HG03095 (cell line): ENCODE results near the gene ZBTB7C.

Experiments
- ATAC-seq: cut with Tn5 transposase; IDR thresholded peaks from one replicate; pipeline ENCODE4 v1.9.1; 2021; ENCODE audit warnings: moderate library complexity; ENCODE audit not compliant: unreplicated experiment

ZBTB7C gene

DNA sequence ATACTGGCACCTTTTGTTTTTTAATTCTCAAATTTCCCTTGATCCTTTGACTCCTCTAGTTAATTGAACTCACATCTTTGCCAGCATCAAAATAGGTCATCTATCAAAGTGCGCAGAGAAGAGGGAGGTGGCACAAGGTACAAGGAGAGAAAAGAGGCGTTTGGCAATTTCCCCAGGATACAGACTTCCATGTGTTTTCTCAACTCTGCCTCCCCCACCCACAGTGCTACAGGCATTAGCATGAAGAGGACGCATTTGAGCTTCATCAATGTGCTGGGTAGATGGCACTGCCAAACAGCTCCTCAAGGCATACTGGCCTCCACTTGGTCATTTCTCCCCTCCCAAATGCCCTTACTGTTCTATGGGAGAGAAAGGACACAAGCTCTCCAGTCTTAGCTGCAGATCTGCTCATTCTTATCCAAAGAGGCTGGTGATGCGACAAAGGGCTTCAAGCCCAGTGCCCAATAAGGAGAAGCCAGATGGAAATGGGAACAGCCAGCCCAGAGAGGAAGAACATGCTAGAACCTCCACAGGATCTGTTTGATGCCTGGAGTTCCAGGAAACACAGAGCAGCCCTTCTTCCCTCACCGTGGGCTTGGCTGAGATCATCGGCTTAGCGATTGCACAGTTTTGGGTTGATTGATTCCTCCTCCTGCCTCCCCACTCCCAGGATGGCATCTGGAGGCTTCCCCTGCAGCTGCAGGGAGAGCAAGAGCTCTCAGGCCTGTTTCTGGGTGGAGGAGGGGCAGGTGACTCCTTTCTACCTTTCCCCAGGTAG, 334.1 kb downstream of the ZBTB7C start:
- ATAC-seq = no peak

DNA sequence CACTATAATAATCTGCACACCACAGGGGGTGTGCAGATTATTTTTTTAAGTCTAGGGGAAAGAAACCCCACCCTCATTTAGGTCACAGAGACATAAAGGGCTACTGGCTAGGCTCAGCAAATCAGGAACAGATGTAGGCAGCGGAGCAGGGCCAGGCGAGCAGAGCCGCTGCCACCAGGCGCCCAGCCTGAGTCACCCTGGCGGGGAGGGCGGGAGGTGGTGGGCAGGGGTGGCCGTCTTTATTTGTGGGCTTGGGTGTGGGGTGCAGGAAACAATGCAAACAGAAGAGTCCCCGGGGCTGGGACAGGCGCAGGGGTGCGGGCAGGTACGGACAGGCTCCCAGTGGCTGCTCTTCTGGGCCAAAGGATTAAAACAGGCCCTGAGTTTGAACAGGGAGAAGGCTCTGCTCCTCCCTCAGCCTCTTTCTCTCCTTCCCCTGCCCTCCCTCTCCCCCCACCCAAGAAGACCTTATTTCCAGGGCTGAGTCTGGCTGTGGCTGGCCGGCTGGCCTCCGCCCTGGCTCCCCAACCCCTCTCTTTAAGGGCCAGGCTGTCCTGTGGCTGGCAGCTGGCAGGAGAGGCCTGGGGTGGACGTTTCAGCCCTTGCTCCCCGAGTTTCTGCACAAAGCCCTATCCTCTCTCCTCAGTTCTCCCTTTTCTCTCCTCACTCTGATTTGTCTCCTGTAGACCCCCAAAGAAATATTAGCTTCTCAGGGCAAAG, 335.8 kb downstream of the ZBTB7C start:
- no peak for ATAC-seq

DNA sequence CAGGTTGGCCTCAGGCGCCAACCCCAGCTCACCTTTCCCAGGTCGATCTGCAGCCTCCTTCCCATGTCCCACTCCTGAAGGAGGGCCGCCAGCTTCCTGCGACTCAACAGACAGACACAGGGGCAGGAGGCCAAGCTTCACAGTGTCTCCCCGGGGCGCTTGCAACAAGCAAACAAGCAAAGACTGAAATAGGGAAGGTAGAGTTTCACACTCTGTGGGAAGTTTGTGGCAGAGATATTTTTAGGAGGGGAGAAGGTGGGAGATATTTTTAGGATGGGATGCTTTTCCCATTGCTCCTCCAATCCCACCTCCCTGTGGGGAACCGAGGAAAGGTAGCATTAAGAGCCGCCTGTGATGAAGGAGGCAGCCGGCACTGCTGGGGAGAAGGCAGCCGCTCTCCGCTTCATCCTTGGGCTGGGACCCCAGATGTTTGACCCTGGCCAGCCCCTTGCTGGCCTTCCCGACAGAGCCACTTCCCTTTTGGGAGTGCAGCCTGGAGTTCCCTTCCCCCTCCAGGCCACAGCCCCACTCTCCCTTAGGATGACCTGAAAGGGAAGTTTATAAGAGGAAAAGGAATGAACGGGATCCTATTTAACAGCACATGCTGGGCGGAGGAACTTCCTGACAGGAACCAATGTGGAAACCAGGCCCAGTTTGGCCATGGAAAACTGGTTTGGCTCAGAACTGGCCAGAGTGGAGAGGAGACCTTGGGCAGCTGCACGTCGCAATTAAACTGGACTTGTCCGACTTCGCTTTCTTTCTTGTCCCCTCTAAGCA, 336.6 kb downstream of the ZBTB7C start:
- ATAC-seq = no peak

DNA sequence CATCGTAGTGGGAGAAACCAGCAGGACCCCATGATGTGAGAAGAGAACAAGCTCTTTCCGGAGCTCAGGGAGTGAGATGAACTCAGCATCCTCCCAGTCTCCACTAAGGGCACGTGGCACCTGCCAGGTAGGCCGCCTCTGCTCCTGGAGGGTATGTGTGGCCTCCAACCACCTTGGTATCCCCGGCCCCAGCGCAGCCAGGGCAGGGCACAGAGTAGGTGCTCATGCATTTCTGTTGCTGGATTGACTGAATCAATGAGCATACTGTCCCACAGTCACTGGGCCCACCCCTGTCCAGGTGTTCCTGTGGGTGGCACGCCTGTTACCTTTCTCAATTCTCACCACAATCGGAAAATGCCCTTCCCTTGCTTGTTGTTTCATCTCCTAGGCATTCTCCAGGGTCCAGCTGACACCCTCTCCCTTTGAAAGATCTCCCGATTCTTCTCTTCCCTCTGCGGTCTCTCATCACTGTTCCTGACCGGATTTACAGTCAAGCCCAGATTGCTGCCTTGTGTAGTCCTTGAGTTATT, 340.2 kb downstream of the ZBTB7C start:
- no peak for ATAC-seq

DNA sequence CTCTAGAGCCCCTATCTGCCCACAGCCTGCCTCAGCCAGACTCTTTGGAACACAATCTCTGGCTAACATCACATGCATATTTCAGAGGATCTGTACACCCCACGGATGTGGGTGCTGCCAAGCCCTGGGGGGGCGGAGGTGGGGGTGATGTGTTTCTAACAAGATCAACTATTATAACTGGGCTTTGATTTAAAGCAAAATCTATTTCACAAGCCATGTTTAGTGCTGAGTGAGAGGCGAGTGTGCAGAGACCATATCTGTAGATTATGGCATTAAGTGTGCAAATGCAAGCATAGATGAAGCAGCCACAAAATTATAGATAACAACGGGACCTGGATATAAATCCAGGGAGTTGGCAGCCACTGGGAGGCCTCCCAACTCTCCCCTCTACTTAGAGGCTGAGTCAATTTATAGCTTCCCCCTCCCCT, 342.9 kb downstream of the ZBTB7C start:
- ATAC-seq = no peak

DNA sequence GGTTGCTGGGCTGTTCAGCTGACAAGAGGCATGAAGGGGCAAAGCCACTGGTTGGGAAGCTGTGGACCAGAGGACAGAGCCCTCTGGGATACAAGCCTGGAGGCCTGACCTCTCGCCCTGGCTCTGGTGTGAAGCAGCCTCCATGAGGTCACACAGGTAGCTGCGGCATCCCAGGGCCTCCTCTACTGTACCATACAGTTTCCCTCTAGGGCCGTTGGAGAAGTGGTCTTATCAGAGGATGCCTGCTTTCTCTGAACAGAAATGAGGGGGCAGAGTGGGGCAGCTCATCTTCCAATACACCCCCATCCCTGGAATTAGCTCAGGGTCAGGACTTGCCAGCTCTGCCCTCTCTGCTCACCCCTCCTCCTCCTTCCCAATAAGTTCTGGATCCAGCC, 343.6 kb downstream of the ZBTB7C start:
- no peak for ATAC-seq

DNA sequence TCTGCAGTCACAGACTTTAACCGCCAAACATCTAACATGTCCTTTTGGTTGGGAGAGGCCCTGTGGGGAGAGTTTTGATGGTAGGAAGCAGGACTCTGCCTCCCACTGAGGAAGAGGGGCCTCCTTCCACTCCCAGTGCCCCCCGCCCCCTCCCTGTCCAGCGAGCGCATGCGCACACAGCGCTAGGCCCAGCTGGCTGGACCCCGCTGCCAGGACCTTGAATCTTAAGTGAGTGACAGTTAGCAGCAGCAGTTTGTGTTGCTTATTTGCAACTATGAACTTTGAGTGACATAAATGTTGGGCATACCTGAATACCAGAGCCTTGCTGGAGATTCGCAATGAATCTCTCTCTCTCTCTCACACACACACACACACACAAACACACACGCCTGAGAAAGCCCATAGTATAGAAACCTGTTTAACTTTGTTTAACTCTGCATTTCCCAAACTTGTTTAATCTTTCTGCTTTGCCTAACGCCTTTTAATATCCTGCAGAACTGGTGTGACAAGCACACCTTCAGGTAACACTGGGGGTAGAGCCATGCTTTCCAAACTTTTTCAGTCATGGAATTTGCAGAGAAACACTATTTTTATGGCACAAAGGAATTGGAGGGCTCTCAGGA, 344.1 kb downstream of the ZBTB7C start:
- ATAC-seq = no peak

DNA sequence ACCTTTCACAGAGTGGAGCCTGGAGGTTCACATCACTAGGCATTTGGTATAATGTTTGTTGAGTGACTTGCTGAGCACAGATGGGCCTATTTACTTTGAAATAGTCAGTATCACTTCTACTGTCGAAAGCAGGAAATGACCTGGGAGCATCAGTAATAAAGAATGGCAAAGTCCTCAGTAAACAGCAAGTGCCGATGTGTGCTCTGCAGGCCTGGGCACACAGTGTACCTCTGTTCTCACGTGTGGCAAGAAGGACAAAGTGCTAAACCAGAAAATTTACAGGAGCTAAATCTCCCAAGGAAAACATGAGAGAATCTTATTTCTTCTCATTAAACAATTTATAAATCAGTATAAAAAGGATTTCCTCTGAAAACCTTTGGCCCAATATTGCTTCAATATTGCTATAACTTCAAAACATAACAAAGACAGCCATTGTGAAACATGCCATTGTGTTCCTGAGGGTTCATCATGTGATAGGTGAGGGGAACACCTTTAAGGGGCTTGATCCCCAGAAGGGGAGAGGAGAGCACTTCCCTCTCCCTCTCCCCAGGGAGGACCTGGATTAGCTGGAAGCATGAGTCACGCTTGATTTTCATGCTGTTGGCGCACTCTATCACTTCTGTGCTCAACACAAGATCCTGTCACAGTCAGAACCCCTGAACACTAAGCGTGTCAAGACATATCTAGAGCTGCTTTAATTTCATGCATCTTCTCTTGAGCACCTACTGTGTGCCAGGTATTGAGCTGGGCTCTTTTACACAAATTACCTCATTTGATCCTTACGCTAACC, 347.2 kb downstream of the ZBTB7C start:
- ATAC-seq = no peak

DNA sequence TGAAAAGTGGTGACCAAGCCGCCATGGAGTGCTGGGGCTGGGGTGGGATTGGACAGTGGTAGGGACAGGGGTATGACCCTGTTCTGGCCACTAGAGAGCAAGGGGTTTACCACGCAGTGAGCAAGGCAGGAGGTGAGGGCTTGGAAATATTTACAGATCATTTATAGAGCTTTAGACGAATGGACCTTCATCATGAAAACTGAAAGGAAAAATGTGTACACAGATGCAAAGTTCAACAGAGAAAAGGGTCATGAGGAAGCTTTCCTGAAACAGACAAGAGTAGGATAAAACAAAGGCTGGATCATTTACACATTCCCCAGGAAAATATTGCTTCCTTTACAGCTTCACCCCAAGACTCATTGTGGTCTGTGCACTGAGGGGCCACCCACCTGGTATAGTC, 348.2 kb downstream of the ZBTB7C start:
- ATAC-seq = no peak

DNA sequence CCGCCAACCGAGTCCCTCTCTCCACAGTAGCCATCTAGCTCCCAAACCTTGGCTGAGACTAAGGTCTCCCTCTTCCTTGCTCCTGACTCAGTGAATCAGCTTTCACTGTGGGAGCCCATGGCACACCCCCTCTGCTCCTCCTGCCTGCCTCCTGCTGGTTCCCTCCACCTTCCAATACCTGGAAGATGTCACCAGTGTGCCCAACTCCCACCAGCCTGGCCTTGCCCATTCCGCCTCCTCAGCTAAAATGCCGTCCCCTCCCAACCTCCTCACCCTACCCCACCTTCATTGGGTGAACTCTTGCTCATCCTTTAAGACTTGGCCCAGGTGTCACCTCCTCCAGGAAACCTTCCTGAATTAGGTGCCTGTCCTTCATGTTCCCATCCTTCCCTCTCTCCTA, 348.8 kb downstream of the ZBTB7C start:
- ATAC-seq = no peak

DNA sequence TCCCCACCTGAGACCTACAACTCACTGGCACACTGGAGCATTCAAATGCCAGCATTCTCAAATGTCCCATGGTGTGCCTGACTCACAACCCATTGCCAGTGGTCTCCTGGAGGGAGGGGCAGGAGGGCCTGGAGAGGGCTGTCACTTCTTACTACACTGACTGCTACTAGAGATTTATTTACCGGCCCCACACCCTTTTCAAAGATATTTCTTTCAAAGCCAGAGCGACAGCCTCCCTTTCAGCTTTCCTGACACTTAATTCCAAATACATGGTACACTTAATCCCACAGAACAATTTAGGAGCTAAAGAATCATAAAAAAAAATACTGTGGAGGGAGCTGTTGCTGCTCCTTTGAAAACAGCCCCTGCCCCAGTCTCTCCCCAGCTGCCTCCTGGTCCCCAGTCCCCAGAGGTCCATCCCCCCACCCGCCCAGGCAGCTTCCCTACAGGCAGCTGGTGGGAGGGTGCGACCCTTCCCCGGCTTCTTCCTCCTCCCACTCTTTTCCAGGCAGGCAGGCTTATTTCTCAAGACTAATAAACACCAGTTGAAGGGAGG, 349.6 kb downstream of the ZBTB7C start:
- no peak for ATAC-seq

DNA sequence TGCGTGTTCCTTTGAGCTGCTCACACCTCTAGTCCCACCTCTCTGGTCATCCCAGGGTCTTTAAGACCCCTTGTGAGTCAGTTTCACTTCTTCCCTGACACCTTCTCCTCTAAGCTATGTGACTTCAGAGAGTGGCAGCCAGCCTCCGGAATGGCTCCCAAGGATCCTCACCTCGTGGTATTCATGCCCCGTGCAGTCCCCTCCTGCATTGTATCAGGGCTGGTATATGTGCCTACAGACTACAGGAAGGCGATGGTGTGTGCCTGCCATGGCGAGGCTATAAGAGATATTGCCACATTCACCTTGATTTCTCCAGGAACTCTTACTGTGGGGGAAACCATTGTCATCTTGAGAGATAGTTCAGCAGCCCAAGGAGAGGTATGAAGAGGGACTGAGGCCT, 350.7 kb downstream of the ZBTB7C start:
- no peak for ATAC-seq

DNA sequence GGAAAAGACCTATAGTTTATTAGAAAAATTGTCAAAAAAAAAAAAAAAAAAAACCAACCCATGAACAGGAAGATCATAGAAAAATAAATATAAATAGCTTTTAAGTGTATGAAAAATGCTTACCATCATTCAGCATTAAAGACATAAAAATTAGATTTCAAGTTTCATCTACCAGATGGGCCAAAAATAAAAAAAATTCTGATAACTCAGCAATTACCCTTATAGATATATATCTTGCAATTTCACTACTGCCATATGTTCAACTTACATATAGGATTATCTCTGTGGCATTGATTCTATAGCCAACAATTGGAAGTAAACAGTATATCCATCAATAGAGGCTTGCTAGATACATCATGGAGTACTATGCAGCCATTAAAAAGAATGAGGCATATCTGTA, 352.2 kb downstream of the ZBTB7C start:
- ATAC-seq = no peak

DNA sequence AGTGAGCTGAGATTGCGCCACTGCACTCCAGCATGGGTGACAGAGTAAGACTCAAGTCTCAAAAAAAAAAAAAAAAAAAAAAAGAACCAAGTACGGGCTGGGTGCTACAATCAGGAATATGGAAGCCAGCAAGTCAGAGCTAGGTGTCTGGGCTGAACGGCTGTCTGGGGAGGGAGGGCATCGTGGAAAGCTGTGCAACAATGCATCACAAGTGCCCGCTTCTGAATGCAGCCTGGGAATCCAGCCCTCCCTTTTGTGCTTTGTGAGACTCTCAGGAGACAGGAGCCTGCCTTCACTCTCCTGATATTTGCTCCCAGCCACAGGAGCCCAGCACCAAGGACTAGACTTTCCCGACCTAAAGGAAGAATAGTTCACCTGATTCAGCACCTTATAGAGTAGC, 353.8 kb downstream of the ZBTB7C start:
- no peak for ATAC-seq

DNA sequence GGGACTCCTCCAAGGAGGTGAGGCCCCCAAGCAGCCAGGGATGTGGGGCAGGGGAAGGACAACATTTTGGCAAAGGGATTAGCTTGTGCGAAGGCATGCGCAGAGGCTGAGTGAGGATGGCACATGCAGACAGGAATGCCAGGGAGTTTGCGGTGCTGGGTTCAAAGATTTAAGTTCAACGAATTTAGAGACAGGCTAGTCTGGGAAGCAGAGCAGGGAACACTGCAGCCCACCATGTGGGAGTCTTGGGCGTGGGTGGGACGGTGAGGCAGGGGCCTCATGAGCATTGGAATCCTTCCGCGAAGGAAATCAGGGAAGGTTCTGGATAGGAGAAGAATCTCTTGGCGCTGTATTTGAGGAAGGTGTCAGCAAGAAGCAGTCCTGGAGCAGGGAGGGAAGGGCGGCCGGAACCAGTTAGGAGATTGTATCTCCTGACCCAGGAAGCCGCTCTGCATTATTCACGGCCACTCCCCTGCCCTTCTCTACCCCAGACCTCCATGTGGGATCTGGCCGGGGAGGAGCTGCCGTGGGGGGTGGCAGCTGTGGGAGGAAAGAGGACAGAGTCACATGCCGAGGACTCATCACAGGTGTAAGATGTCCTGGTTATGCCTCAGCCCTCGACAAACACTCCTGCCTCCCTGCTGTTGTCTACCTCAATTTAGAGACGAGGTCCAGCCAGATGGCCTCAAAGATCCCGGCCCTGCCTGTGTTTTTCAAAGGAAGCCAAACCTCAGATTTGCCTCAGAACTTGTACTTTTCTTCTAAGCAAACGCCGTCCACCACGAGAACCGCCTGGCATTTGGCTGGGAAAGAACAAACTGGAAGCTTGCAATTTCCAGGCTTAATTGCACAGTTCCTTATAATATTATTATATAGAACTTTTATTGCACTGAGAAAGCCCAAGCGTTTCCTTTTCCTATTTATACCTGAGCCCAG, 355.0 kb downstream of the ZBTB7C start:
- ATAC-seq = no peak

DNA sequence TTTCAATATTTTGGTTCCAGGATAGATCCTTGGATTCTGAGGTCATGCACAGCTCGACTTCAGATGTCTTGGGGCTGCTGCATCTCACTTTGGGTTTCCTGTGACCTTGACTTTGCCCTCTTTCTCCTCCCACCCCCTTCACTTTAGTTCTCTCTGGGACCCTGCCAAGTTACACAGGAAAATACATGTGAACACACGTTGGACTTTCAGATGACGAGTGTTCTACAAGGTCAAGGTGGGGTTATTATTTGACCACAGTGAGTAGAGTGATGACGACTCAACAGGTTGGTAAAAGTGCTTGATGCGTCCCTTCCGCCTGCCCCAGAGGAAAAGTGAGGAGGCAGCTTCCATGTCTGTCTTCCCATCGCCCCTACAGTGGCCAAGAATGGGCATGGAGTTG, 356.3 kb downstream of the ZBTB7C start:
- ATAC-seq = no peak

DNA sequence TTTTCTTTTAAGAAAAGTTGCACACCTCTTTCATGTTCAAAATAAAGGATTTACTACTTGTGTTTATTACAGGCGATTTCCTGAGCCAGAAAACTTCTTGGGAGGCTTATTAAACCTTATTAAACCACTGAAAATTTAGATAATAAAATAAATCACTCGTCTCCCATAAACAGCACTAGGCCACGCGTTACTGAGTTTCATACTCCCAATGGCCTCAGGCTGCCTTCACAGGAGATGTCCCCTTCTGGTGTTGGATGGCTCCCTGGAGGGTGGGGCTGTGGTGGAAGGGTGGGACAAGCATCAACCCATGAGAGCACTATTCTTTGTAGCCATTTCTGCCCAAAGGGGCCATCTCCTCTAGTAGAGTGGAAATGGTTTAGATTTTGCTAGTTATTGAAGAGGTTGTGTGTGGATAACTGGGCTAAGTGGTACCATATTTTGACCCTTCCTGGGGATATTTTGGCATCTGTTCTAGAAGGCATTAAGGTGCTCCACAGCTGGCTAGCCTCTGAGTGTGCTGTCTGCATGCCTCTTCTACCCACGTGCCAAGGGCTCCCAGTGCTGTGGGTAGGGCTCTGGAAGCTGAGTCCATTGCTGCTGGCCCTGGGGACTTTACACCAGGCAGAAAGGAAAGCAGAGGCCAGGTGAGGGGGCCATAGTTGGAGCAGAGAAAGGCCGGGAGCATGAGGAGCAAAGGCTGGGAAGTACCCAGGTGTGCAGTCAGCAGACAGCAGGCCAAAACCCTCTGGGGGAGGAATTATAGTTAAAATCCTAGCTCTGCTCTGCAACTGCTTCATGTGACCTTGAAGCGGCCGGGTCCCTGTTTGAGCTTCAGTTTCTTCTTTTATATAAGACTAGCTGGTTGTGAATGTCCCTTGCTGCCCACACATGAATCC, 357.0 kb downstream of the ZBTB7C start:
- ATAC-seq = no peak

DNA sequence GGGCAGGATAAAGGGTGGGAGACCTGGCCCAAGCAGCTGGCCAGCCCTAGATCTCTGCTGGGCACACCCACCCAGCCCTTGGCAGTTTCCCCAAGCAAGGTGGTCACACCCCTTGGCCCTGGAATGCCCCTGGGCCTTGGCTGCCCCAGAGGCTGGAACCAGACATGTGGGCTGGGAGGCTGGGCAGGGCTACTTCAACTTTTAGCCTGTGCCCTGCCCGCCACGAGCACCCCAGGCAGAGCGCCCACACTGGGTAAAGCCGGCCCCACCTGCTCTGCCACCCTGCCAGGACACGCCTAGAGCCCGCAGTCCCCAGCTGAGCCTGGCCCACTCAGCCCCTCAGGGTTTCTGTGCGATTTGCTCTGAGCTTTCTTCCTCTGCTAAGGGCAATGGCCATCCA, 359.0 kb downstream of the ZBTB7C start:
- no peak for ATAC-seq
